ENCODE measurements around the gene ZNF132. TPM values are rescaled to one million over a fixed set of nuclear protein-coding genes. Genes with fewer than 3 reads are reported as not detected.
"Not testable (repeated sequence)": the region's sequence is repeated elsewhere in the genome, so short reads cannot be mapped to it uniquely, and the experiment has no call there.

The ZNF132 gene
- 1 to 10 TPM; 4.5 to 5.4 TPM for total RNA-seq
- polyA plus RNA-seq = 1 to 10 TPM in 1 of 2 donors, under 1 TPM in 1; 0.38 to 1.4 TPM
- long read RNA-seq, donor 1, partial matches to known transcripts = 0 of 3 reads
- long read RNA-seq, donor 1, other reads (novel, unspliced or antisense) = 0 of 3 reads
- long read RNA-seq, donor 2, partial matches to known transcripts = 0 of 3 reads
- long read RNA-seq, donor 2, other reads (novel, unspliced or antisense) = 1 of 3 reads

DNA sequence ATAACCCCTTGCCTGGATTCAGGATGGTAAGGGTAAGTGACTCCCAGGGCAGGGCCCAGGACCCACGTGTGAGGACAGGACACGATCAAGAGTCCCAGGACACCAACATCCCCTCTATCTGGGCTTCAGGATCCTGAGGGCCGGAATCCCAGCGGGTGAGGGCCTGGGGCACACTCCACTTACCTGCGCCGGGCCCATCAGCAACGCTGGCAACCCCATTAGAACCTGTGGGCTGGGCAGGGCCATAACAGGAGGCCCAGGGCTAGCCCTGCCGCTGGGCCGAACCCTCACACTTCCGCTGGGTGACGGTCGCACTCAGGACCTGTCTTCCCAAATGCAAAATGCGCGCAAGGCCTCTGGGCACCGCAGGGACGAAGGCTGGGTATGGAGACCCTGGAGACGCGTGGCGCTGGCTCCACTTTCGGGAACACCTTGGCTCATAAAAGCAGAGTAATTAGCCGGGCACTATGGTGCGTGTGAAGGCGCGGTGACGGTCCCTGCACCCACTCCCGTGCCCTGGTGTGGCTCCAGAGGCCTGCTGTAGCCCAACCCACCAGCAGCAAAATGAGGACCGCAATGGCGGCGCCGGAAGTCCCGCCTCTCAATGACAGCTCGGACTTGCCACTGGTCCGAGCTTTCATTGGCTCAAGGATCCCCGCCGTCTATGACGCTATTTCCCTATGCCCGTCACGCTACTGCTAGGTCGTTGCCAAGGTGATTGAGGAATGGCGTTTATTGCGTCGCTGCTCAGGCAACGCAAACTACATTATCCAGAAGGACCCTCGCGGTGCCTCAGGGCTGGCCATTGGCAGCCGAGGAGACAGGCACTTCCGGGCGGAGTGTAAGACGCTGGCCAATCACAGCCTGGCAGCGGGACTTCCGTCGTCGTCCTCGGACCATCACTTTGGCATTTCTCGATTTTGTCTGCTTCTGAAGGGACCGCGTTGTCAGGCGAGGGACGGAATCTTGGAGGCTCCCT is at the start of gene ZNF132:
Gene ZNF132, minus strand, starts transcription at position 578 of the 979 bp plus-strand sequence. Its CDS starts 332 bp downstream, at position 246.
- peak within 1 kb of the TSS; percentile 39 to 50 for H3K4me3 ChIP-seq (ENCODE audit: low read length in 2 of 2)
- H3K36me3 ChIP-seq (ENCODE audit: control insufficient read depth in 1 of 2, insufficient read depth in 2 of 2, low read length in 1 of 2) = peaks cover 10% of the 10 kb centered on the region in 2 donors
- no peaks in the 10 kb centered on the region for H3K4me1 ChIP-seq (ENCODE audit: control insufficient read depth in 1 of 2, insufficient read depth in 2 of 2, low read length in 2 of 2)
- H3K27ac ChIP-seq (ENCODE audit: low read depth in 1 of 2, low read length in 2 of 2) = peak within 1 kb of the TSS in 1 of 2 donors; percentile 68
- WGBS, 2 donors = 7 to 8% methylated on average over 59 of the region's 59 CpGs
- ATAC-seq (ENCODE audit: low FRiP score) (peak; percentile 98), DNase-seq (peak; percentile 98)
- intact Hi-C loops (cut with DNase I) = loop anchor here in 1 of 2 donors (1.0 to 5.0 kb wide), 2 partner anchors 11 to 38 kb away; partner anchors contain the start of gene ZNF324B
- peaks cover 20% of the 10 kb centered on the region for H3K9me3 ChIP-seq (ENCODE audit: control insufficient read depth, low read length)
- H3K27me3 ChIP-seq (ENCODE audit: control insufficient read depth in 1 of 2, insufficient read depth in 2 of 2, low read length in 1 of 2) = no peaks in the 10 kb centered on the region

- ATAC-seq (ENCODE audit: low FRiP score); intact Hi-C loops (cut with DNase I); H3K36me3 ChIP-seq (ENCODE audit: control insufficient read depth in 1 of 2, insufficient read depth in 2 of 2, low read length in 1 of 2); DNase-seq; H3K4me1 ChIP-seq (ENCODE audit: control insufficient read depth in 1 of 2, insufficient read depth in 2 of 2, low read length in 2 of 2); H3K27ac ChIP-seq (ENCODE audit: low read depth in 1 of 2, low read length in 2 of 2); H3K9me3 ChIP-seq (ENCODE audit: control insufficient read depth, low read length); H3K27me3 ChIP-seq (ENCODE audit: control insufficient read depth in 1 of 2, insufficient read depth in 2 of 2, low read length in 1 of 2); H3K4me3 ChIP-seq (ENCODE audit: low read length in 2 of 2): not testable (repeated sequence)
- WGBS, 2 donors = 78 to 83% methylated on average over 5 of the region's 5 CpGs
Measured at GRCh38 chr19:58484349-58484748, 44.4 kb upstream of the ZNF132 start.

GRCh38 chr19:58483776-58484175 is 43.8 kb upstream of the ZNF132 start:
- intact Hi-C loops (cut with DNase I) = no loop called here
- Histone ChIP-seq H3K27me3 (ENCODE audit: control insufficient read depth in 1 of 2, insufficient read depth in 2 of 2, low read length in 1 of 2) (no peaks in the 10 kb centered on the region), H3K27ac (ENCODE audit: low read depth in 1 of 2, low read length in 2 of 2) (no peak overlapping the region), H3K4me1 (ENCODE audit: control insufficient read depth in 1 of 2, insufficient read depth in 2 of 2, low read length in 2 of 2) (peaks cover 0 to 3% of the 10 kb centered on the region in 2 donors), H3K4me3 (ENCODE audit: low read length in 2 of 2) (no peak overlapping the region), H3K9me3 (ENCODE audit: control insufficient read depth, low read length) (no peaks in the 10 kb centered on the region), H3K36me3 (ENCODE audit: control insufficient read depth in 1 of 2, insufficient read depth in 2 of 2, low read length in 1 of 2) (no peaks in the 10 kb centered on the region)
- ATAC-seq (ENCODE audit: low FRiP score) (no peak), DNase-seq (no peak)
- 5 to 10% methylated on average over 2 of the region's 2 CpGs for WGBS, 2 donors

DNA sequence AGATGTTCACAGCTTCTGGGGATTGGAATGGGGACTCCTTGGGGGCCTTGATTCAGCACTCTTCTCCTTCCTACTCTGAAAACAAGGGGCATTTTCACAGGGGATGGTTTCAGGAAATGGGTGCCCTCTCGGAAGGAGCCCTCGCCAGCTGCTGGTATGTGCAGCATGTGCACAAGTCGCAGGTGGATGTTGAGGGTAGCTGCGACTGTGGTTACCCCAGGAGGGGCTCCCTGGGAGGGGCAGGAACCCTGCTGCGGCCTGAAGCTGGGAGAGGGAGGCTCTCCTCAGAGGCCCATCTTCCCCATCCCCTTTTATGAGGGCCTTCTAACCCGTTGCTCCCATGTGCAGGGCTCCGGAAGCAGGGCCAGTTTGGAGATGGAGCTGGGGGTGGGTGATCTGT is 42.4 kb upstream of the ZNF132 start:
- Histone ChIP-seq H3K4me1 (ENCODE audit: control insufficient read depth in 1 of 2, insufficient read depth in 2 of 2, low read length in 2 of 2) (peaks cover 0 to 3% of the 10 kb centered on the region in 2 donors), H3K36me3 (ENCODE audit: control insufficient read depth in 1 of 2, insufficient read depth in 2 of 2, low read length in 1 of 2) (no peaks in the 10 kb centered on the region), H3K27ac (ENCODE audit: low read depth in 1 of 2, low read length in 2 of 2) (peak overlapping the region in 1 of 2 donors; percentile 1), H3K27me3 (ENCODE audit: control insufficient read depth in 1 of 2, insufficient read depth in 2 of 2, low read length in 1 of 2) (no peaks in the 10 kb centered on the region), H3K4me3 (ENCODE audit: low read length in 2 of 2) (no peak overlapping the region), H3K9me3 (ENCODE audit: control insufficient read depth, low read length) (no peaks in the 10 kb centered on the region)
- intact Hi-C loops (cut with DNase I) = no loop called here
- ATAC-seq (ENCODE audit: low FRiP score) (no peak), DNase-seq (peak in 1 of 2 donors; percentile 42)
- 82 to 90% methylated on average over 7 of the region's 7 CpGs for WGBS, 2 donors

DNA sequence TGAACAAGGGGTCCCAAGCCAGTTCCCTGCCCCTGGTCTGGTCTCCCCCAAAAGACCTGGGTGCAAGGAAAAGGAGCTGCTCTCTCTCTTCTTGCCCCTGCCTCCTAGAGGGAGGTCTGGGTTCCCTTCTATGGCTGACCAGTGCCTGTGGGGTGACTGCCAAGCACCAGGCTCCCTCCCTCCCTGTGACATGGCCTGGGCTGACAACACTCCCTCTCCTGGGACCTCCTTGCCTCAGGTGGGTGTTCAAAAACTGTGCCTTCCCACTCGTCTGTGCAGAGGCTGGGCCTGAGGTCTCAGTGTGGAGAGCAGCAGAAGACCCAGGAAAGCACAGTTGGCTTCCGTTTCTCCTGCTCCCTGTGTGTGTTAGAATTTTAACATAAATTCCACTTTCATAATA is 40.9 kb upstream of the ZNF132 start:
- intact Hi-C loops (cut with DNase I) = no loop called here
- no peaks in the 10 kb centered on the region for H3K36me3 ChIP-seq (ENCODE audit: control insufficient read depth in 1 of 2, insufficient read depth in 2 of 2, low read length in 1 of 2)
- 72 to 79% methylated on average over 2 of the region's 2 CpGs for WGBS, 2 donors
- no peaks in the 10 kb centered on the region for H3K9me3 ChIP-seq (ENCODE audit: control insufficient read depth, low read length)
- H3K27ac ChIP-seq (ENCODE audit: low read depth in 1 of 2, low read length in 2 of 2) = no peak overlapping the region
- H3K27me3 ChIP-seq (ENCODE audit: control insufficient read depth in 1 of 2, insufficient read depth in 2 of 2, low read length in 1 of 2) = no peaks in the 10 kb centered on the region
- DNase-seq (no peak), ATAC-seq (ENCODE audit: low FRiP score) (no peak)
- H3K4me1 ChIP-seq (ENCODE audit: control insufficient read depth in 1 of 2, insufficient read depth in 2 of 2, low read length in 2 of 2) = peaks cover 0 to 3% of the 10 kb centered on the region in 2 donors
- H3K4me3 ChIP-seq (ENCODE audit: low read length in 2 of 2) = no peak overlapping the region

DNA sequence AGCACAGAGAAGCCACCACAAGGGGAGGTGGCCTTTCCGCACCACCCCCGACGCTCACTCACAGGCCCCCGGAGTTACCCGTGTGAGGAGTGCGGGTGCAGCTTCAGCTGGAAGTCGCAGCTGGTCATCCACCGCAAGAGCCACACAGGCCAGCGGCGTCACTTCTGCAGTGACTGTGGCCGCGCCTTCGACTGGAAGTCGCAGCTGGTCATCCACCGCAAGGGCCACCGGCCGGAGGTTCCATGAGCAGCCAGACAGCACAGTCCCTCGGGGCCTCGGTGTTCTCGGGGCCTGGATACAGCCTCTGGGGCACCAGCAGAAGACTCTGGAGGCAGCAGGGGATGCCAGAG is 40.5 kb upstream of the ZNF132 start:
- Histone ChIP-seq H3K36me3 (ENCODE audit: control insufficient read depth in 1 of 2, insufficient read depth in 2 of 2, low read length in 1 of 2) (no peaks in the 10 kb centered on the region), H3K4me3 (ENCODE audit: low read length in 2 of 2) (no peak overlapping the region), H3K9me3 (ENCODE audit: control insufficient read depth, low read length) (no peaks in the 10 kb centered on the region), H3K4me1 (ENCODE audit: control insufficient read depth in 1 of 2, insufficient read depth in 2 of 2, low read length in 2 of 2) (peaks cover 0 to 3% of the 10 kb centered on the region in 2 donors), H3K27me3 (ENCODE audit: control insufficient read depth in 1 of 2, insufficient read depth in 2 of 2, low read length in 1 of 2) (no peaks in the 10 kb centered on the region), H3K27ac (ENCODE audit: low read depth in 1 of 2, low read length in 2 of 2) (no peak overlapping the region)
- no peak for ATAC-seq (ENCODE audit: low FRiP score)
- intact Hi-C loops (cut with DNase I) = no loop called here
- DNase-seq = no peak
- 91% methylated on average over 20 of the region's 20 CpGs for WGBS, 2 donors

DNA sequence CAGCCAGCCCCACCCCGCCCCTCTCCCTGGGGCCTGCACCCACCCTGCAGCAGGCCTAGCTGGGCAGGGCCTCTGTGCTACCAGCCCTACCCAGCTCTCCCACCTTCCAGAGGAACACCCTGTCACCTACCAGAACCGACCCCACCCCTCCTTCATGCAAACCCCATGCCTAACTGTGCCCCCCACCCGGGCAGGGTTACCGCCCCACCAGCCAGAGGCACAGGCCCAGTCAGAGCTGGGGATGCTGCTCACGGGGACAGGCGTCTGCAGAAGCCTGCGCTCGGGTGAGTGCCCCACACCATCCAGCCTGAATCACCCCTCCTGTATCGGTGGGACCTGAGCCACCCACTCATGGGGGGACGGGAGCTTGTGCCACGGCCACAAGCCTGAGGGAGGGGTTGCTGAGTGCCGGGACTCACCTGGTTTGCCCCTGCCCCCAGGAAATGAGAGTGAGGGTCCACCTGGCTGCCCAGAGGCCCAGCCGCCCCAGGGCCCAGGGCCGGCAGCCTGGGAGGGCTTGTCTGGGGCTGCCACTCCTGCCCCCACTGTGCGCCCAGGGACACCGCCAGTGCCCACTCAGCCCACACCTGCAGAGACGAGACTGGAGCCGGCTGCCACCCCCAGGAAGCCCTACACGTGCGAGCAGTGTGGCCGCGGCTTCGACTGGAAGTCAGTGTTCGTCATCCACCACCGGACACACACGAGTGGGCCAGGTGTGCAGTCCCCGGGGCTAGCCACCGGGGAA is 40.0 kb upstream of the ZNF132 start:
- H3K9me3 ChIP-seq (ENCODE audit: control insufficient read depth, low read length) = no peaks in the 10 kb centered on the region
- H3K27ac ChIP-seq (ENCODE audit: low read depth in 1 of 2, low read length in 2 of 2) = no peak overlapping the region
- H3K27me3 ChIP-seq (ENCODE audit: control insufficient read depth in 1 of 2, insufficient read depth in 2 of 2, low read length in 1 of 2) = no peaks in the 10 kb centered on the region
- no peak for DNase-seq
- no peak for ATAC-seq (ENCODE audit: low FRiP score)
- intact Hi-C loops (cut with DNase I) = no loop called here
- no peak overlapping the region for H3K4me3 ChIP-seq (ENCODE audit: low read length in 2 of 2)
- peaks cover 0 to 3% of the 10 kb centered on the region in 2 donors for H3K4me1 ChIP-seq (ENCODE audit: control insufficient read depth in 1 of 2, insufficient read depth in 2 of 2, low read length in 2 of 2)
- WGBS, 2 donors = 89 to 90% methylated on average over 28 of the region's 28 CpGs
- H3K36me3 ChIP-seq (ENCODE audit: control insufficient read depth in 1 of 2, insufficient read depth in 2 of 2, low read length in 1 of 2) = no peaks in the 10 kb centered on the region

- Histone ChIP-seq H3K4me3 (ENCODE audit: low read length in 2 of 2) (no peak overlapping the region), H3K9me3 (ENCODE audit: control insufficient read depth, low read length) (no peaks in the 10 kb centered on the region), H3K27ac (ENCODE audit: low read depth in 1 of 2, low read length in 2 of 2) (no peak overlapping the region), H3K36me3 (ENCODE audit: control insufficient read depth in 1 of 2, insufficient read depth in 2 of 2, low read length in 1 of 2) (no peaks in the 10 kb centered on the region), H3K27me3 (ENCODE audit: control insufficient read depth in 1 of 2, insufficient read depth in 2 of 2, low read length in 1 of 2) (no peaks in the 10 kb centered on the region), H3K4me1 (ENCODE audit: control insufficient read depth in 1 of 2, insufficient read depth in 2 of 2, low read length in 2 of 2) (peaks cover 0 to 3% of the 10 kb centered on the region in 2 donors)
- ATAC-seq (ENCODE audit: low FRiP score) (no peak), DNase-seq (no peak)
- WGBS, 2 donors = 91 to 95% methylated on average over 7 of the region's 7 CpGs
- intact Hi-C loops (cut with DNase I) = no loop called here
Measured at GRCh38 chr19:58479303-58479702, 39.4 kb upstream of the ZNF132 start.
